SIG-M5 treated with dmso at 0.1 percent for 504 hours (cell line): ENCODE results near the gene COMMD6.
A peak's percentile ranks its signal among the peaks of the same experiment; 100 is the strongest.

ENCODE experiments used
- DNase-seq: peaks from one replicate; lab custom pipeline; 2025; ENCODE audit not compliant: unreplicated experiment; lab: John Stamatoyannopoulos, UW

COMMD6 gene

GRCh38 chr13:75485286-75486062 lies 52.2 kb downstream of the COMMD6 start:
- no peak for DNase-seq

GRCh38 chr13:75482820-75483079 lies 54.9 kb downstream of the COMMD6 start:
- DNase-seq, result no peak

GRCh38 chr13:75482070-75482819 lies 55.4 kb downstream of the COMMD6 start, which contains the start of gene TBC1D4:
TSS of gene TBC1D4 (minus strand) at chr13:75482169. CDS start at chr13:75481767, 402 bp downstream.
- DNase-seq, result peak; percentile 87

- DNase-seq, result no peak
Observed at GRCh38 chr13:75481176-75482069, 56.2 kb downstream of the COMMD6 start.

GRCh38 chr13:75480671-75481175 lies 56.9 kb downstream of the COMMD6 start:
- DNase-seq, result no peak

- no peak for DNase-seq
Observed at GRCh38 chr13:75479102-75479740, 58.4 kb downstream of the COMMD6 start.

GRCh38 chr13:75478659-75479058 lies 59.0 kb downstream of the COMMD6 start:
- no peak for DNase-seq
